8988T (cell line): Measurements from ENCODE around the gene KCNJ2.

Experiments
- DNase-seq: peaks from one replicate; pipeline ENCODE4 v3.0.0; 2011

KCNJ2 gene

DNA sequence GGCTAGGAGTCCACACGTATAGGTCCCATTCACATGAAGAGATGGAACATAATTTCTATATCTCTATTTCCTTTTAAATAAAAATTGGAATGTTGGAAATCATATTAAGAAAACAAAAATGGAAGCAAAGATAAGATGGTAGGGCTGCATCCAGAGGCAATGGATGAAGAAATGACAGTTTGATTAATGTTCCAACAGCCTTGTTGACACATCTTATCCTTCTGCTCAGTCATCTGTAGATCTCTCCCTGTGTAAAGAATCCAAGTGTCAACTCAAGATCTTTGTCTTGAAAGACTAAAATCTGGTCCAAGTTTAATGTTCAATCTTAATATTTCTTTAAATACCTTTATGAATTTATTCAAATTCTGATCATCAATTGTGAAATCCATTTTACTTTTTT, 7.8 kb upstream of the KCNJ2 start:
- no peak for DNase-seq

DNA sequence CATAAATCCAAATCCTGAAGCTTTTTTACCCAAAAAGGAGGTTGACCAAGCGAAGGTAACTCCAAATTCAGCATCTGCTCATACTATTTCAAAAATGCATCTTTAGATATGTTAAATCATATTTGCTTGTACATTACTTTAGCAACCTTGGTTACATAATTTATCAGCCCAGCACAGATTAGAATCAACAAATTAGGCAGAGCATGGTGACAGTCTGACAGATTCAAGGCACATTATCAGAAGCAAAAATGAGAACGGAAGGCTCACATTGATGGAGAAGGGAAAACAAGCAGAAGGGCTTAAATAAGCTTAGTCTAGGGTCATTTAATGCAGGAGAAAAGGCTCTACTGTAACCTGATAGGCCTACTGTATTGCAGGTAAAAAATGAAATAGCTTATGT, 3.9 kb upstream of the KCNJ2 start:
- DNase-seq, result no peak

DNA sequence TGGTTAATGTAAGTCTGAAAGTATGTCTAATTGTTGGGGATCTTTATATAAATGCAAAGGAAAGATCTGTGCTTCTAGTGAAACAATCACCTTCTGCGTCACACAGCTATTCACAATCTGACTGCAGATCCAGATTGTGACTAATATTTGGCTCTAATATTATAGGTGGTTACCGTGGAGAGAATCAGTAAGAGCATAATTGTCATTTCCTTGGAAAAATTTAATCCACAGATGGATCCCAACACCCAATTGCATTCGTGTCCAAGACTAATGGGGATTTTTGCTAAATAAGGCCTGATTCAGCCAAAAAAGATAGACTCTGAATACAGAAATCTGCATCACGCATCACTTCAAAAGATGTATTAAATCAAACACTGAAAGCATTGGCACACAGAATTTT, 2.7 kb upstream of the KCNJ2 start:
- DNase-seq, result no peak

DNA sequence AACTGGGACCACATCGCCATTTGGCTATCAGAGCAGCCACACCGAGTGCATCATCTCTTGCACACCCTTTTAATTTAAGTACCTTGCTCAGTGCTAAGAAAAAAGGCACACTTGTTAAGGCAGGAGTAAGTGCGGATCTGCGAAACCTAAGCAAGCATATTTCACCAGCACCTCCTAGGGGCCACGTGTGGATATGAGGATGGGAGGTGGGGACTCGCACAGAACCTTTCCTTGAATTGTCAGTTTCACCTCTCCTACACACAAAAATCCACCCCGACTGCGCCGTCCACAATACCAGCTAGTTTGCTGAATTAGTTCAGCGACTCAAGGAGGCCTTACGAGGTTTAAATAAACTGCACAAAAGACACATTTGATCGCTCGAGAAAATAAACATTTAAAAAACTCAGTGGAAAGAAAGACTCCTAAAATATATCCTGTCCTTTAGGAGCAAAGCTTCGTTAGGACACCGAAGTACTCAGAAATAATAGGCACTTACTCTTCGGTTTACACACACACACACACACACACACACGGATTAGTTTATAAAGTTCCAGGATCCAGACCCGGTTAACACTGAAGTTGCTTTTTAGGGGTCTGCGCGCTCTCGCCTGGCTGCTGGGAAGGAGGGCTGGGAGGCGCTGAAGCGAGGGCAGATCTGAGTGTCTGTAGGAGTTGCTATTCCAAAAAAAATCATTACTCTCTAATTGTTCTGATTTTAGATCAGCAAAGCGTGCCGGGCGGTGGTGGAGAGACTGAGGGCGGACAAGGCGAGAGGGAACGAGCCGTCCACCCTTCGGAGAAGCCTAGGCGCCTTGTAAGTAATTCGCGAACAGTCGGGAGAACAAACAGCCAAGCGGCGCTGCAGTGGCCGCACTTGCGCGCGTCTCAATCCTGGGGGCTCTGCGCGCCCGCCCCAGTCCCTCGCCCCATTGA, 1.0 kb upstream of the KCNJ2 start:
- no peak for DNase-seq

DNA sequence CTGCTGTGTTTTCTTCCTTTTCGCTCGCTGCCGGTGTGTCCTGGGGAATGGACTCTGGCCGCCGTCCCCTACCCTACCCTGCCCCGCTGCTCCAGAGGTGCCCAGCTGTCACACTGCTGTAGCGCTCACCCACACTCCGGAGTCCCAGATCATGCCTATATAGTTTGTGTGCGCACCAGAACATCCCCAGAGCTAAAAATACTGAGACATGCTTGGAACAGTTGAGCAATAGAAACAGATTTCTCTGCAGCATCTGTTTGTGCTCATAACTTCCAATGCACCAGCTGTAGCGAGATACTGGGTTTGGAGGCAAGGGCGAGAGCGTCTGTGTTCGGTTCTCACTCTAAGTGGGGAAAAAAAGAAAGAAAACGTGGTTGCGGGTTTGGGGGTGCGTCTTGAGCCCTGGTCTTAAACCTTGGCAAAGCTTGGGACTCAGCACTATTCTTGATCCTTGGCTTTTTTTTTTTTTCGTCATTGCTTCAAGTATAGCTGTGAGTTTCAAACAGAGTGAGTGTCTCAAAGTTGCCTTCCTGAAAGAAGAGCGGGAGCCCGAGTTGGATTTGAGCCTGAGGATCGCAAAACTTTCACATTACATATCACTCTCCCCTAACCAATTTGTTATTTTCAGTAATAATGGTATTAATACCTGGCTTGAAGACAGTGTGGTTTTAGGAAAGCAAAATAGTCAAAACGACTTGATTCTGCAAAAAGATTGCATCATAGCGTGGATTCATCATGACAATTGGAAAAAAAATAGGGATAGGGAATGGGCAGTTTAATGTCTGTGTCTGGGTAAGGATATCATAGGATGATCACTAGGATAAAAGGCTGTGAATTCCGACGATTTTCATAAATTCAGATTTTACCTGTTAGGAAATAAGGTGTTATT, 621 bp downstream of the KCNJ2 start:
- no peak for DNase-seq

DNA sequence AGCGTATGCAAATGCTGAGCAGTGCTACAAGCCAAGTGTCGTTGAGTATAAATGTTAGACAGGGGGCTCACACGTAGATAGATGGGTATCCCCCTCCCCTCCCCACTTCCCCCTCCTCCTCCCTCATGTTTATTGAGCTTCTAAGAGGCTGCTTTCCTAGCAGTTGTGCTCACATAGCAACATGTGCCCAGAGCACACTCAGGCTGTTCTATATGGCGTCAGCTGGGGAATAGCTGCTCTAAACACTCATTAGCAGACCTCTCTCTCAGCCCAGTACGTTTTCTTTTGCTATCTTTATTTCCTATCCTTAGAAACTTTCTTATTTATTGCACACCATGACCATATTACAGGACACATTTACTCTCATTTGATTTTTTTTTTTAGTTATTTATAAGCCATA, 1.8 kb downstream of the KCNJ2 start:
- DNase-seq, result no peak

DNA sequence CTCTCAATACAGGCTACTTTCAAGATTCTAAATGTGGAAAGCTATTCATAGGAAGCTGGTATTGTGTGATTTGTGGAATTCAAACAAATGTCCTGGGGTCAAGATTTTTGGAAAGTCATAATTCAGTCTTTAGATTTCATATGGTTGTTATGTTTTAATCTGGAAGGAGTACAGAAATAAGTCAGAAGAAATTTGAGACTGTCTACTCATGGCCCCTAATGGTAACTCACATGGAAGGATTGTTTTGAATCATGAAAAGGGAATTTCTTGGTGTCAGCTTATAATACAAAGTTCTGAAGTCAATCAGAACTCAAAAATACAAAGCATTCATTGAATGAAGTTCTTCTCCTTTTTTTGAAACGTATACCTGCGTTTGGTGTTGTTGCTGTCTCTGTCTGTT, 3.1 kb downstream of the KCNJ2 start:
- no peak for DNase-seq

DNA sequence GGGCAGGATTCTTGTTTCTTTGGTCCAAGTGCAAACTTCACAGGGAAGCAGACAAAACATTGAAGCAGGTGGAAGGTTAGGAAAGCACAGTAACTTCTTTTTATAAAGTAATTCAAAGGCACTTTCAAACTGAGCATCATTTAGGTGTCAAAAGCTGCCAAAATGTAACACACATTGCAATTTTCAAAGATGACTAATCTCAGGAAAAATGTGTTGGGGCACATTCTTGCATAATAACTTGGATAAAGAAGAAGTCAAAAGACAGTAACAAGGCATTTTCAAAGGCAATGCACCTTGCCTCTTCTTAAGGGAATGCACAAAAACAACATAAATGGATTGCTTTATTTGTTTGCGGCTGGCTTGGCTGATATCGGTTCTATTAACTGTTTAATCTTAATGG, 3.6 kb downstream of the KCNJ2 start:
- DNase-seq, result no peak

DNA sequence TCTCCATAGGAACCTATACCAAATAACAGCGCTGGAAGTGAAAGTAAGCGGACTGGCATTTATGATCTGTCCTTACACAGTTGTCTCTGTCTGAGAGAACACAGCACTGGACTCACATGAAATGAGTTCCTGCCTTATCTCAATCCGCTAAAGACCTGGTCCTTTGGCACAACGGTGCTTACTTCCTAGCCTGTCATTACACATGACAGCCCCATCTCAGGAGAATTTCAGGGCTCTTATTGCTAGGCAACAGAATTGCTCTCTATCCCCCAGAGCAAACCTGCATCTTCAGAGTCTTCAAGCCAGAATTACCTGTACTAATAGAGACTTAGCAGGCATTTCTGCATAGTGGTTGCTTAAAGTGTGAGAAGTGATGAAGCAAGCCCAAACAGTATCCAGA, 4.3 kb downstream of the KCNJ2 start:
- DNase-seq, result no peak

DNA sequence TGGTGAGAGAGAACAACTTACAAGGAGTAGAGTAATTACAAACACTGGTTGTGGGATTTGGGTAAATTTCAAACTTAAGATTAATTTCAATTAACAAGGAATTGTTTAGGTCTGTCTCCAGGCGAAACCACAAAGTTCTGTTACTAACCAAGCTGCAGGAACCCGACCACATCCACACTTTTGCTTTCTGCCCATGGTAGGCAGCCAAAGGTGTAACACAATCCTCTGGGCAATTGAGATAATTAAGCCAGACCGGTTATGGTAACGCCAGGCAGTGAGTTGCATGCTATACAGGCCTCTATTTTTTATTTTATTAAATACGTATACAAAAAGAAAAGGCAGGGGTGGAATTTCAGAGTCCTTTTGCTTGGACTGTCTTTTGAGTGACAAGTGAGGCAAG, 12.0 kb downstream of the KCNJ2 start:
- DNase-seq, result no peak

DNA sequence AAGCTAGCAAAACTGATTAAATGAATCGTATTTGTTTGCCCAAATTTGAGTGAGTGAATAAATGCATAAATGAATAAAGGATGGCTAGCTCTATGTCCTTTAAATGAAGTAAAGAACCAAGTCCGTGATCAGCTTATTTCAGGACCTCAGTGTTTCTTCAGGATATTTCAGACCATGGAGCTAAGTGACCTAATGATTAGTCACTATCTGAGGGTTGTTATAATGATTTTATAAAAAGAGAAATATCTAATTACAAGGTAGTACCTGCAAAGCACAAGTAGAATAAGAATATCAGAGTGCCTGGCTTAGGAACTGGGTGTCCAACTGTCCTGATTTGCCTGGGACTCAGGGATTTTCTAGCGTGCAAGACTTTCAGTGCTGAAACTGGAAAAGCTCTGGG, 12.5 kb downstream of the KCNJ2 start:
- DNase-seq, result no peak

DNA sequence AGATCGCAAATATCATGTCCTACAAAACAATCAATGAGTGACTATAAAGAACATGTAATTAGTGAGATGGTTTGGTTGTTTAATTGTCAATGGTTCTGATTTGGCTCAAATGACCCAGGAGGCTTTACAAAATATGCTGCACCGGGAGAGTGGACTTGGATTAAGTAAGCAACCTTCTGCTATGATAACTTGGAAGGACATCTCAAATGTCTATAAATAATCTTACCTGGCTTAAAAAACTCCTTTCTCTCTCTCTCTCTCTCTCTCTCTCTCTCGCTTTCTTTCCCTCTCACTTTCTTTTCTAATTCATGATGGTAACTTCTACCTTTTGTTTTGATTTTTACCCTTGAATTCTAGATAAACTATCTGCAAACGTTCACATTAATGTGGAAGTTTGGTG, 14.2 kb downstream of the KCNJ2 start:
- no peak for DNase-seq

DNA sequence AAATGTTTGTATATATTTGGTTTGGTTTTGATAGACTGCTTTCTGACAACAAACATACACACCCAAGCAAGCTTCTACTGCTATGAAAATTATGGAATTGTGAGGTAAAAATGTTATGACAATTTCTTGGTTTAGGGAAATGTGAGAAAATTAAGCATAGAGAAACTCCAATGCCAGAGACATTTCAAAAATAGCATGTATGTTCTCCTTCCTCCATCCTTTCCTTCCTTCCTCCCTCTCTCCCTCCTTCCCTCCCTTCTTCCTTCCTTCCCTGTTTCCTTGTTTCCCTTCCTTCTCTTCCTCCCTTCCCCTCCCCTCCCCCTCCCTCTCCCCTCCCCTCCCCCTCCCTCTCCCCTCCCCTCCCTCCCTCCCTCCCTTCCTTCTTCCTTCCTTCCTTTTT, 14.9 kb downstream of the KCNJ2 start:
- DNase-seq, result no peak

DNA sequence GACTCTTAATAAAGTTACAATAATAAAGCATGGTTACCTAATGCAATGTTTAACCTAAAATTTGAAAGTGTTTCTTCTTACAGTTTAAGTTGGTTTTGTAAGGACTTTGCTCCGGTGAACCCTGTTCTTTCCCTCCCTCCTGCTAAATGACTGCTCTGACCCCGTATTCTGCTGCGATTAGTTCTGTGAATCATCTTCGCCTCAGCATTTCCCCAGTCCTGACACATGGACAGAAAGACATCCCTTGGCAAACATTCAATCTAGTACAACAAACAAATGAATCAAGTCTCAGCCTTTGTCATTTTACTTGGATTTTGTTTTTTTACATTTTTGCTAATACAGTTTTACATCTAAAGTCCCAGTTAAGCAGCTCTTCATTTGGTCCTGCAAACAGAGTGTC, 15.4 kb downstream of the KCNJ2 start:
- no peak for DNase-seq

DNA sequence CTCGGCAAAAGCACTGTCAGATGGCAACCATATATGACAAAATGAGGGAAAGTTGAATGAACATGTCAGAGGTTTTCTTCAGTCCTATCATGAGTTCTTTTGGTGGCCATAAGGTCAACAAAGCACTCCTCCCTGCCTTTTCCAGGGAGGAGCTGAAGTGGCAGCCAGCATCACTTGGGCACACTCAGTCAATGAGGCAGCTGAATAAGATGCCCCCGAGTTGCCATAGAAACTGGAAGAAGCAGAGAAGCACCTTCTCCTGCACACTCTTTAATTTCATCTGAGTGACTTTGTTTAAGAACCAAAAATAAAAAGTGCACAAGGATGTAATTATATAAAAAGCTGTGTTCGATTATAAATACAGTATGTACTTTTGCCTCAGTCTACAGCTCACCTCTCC, 16.0 kb downstream of the KCNJ2 start:
- no peak for DNase-seq

DNA sequence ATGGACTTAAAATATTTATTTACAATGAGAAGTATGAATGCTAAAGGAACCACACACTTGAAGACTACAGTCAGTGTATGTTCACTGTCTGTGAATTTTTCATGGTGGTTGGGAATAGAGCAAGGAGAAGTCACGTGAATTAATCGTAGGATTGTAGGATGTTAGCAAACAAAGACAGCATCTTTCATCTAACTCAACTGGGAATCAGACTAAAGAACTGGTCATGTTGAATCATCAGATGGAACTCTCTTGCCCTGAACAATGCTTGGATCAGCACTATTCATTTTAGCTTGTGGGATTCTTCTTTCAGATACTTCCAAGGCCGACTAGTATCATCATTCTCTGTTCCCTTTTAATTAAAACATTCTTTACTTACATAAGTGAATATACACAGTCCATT, 18.1 kb downstream of the KCNJ2 start:
- DNase-seq, result no peak

DNA sequence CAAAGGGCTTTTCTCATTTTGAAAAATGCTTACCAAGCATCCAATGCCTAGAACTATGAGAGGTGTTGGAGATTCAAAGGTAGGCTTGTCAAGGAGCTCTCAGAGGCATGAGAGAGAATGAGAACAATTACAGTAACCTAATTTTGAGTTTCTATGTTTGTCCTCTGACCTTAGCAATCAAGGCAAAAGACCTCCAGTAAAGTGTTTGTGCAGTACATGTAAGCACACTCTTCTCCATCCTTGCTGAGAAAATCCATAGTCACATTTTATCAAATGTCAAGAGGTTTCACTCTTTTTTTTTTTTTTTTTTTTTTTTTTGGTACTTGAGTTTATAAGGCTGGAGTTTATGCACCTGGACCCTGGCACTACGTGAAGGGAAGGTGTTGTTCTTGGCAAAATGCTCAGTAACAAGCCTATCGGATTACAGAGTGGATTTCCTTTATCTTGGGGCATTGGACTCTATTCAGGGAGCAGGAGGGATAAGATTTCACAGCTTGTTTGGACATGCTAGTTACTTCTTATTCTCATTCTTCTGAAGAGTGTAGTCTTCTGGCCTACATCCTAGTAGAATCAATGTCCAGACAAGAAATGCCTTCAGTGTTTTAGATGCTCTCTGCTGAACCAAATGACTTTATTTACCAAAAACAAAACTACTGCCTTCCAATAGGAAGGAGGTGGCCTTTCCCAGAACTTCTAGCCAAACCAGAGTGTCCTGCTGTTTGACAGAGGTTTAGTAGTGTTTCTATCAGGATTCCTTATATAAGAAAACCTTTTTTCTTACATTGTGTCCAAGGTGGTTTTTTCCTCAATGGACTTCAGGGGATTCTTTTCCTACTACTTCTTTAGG, 21.9 kb downstream of the KCNJ2 start:
- DNase-seq, result no peak

DNA sequence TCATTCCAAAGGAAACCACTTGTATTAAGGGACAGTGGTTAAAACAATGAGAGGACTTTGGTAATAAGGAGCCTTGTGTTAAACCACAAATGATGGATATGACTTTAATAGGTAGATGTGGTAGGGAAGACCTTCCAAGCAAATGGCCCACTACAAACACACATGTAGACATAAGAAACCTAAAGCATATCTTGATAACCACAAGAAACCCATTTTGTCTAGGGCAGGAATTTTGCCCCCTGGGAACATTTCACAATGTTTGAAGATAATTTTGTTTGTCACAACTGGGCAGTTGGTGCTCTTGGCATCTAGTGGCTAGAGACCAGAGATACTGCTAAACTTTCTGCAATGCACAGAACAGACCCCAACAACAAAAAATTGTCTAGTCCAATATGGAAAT, 25.8 kb downstream of the KCNJ2 start:
- DNase-seq, result no peak

DNA sequence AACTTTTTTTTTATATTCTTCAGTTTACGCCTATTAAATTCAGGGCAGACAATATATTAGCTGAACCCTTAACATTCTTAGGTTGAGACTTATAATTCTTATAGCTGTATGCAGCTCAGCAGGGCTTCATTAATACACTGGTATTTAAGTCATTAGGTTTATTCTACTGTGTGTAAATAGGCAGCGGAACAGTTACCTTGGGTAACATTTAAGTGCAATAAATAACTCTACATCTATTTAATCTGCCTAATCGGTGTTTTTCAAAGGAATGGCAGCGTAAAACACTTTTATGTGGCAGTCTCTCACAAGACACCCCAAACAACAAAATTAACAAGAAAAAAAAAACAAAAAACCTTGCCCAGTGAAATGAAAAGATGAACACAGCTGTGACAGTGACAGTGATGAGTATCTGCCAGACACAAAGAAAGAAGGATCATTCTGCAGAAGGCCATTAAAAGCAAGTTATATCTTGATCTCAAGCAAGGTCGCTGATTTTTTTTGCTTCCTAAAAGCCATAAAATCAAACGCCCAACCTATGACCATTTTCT, 32.6 kb downstream of the KCNJ2 start:
- DNase-seq, result no peak

DNA sequence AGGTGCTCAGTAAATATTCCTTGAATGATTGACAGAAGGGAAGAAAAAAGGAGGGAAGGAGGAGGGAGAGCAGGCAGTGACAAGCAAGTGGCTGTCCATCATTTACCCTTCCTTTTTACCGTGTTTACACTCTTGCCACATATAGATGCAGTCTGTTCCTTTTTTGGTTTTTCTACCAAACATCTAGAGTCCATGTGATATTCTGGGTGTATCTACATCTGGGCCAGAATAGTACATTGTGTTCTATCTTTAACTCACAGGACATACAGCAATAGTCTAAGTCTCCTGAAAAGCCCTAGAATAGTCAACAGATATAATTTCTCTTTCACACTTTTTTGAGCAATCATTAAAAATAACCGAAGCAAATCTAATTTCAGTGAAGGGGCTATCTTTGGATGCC, 33.5 kb downstream of the KCNJ2 start:
- no peak for DNase-seq

DNA sequence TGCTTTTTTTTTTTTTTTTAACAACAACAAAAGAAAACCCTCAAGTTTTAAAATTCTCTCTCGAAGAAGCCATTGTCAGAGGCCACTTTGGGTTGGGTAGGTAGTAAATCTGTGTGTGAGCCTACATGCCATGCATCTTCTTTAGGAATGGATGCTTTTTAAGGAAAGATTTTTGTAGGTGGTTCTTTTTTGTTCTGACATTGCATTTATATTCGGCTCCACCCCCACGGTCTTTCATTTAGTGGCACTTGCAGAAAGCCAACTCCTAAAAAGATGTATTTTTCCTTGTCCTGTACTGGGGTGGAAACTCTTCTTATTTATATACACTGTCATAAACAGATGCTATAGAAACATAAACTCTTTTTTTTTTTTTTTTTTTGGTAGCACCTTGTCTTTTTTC, 35.1 kb downstream of the KCNJ2 start:
- no peak for DNase-seq

DNA sequence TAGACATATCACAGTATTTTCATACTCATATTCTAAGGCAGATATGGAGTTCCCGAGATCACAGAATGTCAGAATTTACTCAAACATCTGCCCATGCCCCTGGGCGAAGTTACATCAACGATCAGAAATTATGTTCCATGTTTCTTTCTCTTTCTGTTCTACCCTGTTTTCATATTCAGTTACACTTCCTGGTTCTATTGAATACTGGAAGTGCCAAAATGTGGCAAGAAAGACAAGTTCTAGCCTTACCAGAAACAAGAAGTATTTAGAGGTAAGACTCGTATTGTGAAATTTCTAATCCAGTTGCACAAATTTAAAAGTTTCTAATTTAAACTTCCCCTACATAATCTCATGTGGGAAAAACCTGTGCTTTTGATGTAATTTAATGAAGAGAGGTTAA, 36.1 kb downstream of the KCNJ2 start:
- DNase-seq, result no peak
